ENCODE results near the gene GNG13. TPM values are rescaled to one million over a fixed set of nuclear protein-coding genes. Genes with fewer than 3 reads are reported as not detected.
A peak's percentile ranks its signal among the peaks of the same experiment; 100 is the strongest.

GNG13 gene
- total and polyA plus RNA-seq, 11 donors = not detected

DNA sequence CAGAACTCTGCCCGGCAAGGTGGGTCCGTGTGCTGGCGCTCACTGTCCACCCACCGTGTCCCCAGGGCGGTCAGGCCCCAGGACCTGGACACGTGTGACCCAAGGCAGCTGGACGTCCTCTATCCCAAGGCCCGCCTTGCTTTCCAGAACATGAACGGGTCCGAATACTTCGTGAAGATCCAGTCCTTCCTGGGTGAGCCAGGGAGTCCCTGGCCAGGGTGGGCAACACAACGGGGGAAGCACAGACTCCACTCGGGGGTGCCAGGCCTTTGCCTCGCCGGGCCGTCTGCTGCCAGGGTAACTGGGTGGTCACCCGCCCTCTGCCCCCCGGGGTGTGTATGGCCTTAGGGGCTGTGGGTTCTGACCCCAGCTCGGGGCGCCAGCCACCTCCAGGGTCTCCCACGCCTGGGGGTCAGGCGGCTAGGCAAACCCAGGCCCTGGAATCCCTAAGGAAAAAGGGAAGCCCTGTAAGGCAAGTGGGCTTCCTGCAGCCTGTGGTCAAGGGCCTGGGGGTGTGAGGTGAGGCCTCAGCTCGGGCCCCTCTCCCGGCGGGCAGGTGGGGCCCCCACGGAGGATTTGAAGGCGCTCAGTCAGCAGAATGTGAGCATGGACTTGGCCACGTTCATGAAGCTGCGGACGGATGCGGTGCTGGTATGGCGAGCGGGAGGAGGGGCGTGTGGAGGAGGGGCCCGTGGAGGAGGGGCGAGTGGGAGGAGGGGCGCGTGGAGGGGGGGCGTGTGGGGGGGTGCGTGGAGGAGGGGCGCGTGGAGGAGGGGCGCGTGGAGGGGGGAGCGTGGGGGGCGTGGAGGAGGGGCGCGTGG lies 33.5 kb downstream of the GNG13 start:
- Histone ChIP-seq H3K9me3 (no peaks in the 10 kb centered on the region), H3K36me3 (no peaks in the 10 kb centered on the region), H3K4me3 (no peak overlapping the region), H3K4me1 (no peaks in the 10 kb centered on the region), H3K27ac (no peak overlapping the region), H3K27me3 (peaks cover 0 to 25% (median 0%) of the 10 kb centered on the region in 9 donors)
- intact Hi-C loops (cut with DNase I) = no loop called here
- peak in 1 of 5 donors; percentile 6 for DNase-seq
- 66 to 82% (median 67%) methylated on average over 16 to 38 of the region's 48 CpGs for WGBS, 4 donors
- no peak for ATAC-seq
- TF ChIP-seq CTCF (IDR thresholded peaks at IDR 0.05) (no peak), POLR2A (IDR thresholded peaks at IDR 0.05) (no peak)

- Histone ChIP-seq H3K36me3 (no peaks in the 10 kb centered on the region), H3K9me3 (no peaks in the 10 kb centered on the region), H3K27ac (no peak overlapping the region), H3K27me3 (peaks cover 0 to 28% (median 0%) of the 10 kb centered on the region in 9 donors), H3K4me3 (no peak overlapping the region), H3K4me1 (no peaks in the 10 kb centered on the region)
- intact Hi-C loops (cut with DNase I) = no loop called here
- 82 to 86% (median 83%) methylated on average over 24 to 29 of the region's 29 CpGs for WGBS, 4 donors
- ATAC-seq = no peak
- peak in 1 of 5 donors; percentile 2 for DNase-seq
- TF ChIP-seq POLR2A (IDR thresholded peaks at IDR 0.05) = no peak
- no peak for TF ChIP-seq CTCF (IDR thresholded peaks at IDR 0.05)
Measured at GRCh38 chr16:766008-766819, 34.3 kb downstream of the GNG13 start.

DNA sequence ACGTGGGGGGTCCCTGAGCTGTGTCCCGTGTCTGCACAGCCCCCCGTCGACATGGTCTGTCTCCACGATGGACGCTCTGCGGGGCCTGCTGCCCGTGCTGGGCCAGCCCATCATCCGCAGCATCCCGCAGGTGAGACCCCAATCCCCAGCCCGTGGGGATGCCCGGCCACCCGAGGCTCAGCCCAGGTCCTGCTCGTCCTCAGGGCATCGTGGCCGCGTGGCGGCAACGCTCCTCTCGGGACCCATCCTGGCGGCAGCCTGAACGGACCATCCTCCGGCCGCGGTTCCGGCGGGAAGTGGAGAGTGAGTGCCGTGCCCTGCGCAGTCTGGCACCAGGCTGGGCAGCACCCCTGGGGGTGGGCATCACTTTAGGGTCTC lies 35.1 kb downstream of the GNG13 start:
- H3K9me3 ChIP-seq = no peaks in the 10 kb centered on the region
- no peaks in the 10 kb centered on the region for H3K4me1 ChIP-seq
- H3K27me3 ChIP-seq = peaks cover 0 to 28% (median 0%) of the 10 kb centered on the region in 9 donors
- intact Hi-C loops (cut with DNase I) = no loop called here
- no peak overlapping the region for H3K27ac ChIP-seq
- ATAC-seq (no peak), DNase-seq (no peak)
- H3K36me3 ChIP-seq = no peaks in the 10 kb centered on the region
- 91 to 95% (median 91%) methylated on average over 20 to 29 of the region's 29 CpGs for WGBS, 4 donors
- no peak overlapping the region for H3K4me3 ChIP-seq
- no peak for TF ChIP-seq CTCF (IDR thresholded peaks at IDR 0.05)
- no peak for TF ChIP-seq POLR2A (IDR thresholded peaks at IDR 0.05)

GRCh38 chr16:764848-765487 lies 35.6 kb downstream of the GNG13 start:
- DNase-seq (peak in 1 of 5 donors; percentile 4), ATAC-seq (no peak)
- intact Hi-C loops (cut with DNase I) = no loop called here
- Histone ChIP-seq H3K4me3 (no peak overlapping the region), H3K27me3 (peaks cover 0 to 27% (median 0%) of the 10 kb centered on the region in 9 donors), H3K9me3 (no peaks in the 10 kb centered on the region), H3K27ac (no peak overlapping the region), H3K4me1 (no peaks in the 10 kb centered on the region), H3K36me3 (no peaks in the 10 kb centered on the region)
- TF ChIP-seq CTCF (IDR thresholded peaks at IDR 0.05) (no peak), POLR2A (IDR thresholded peaks at IDR 0.05) (no peak)
- WGBS, 4 donors = 85 to 87% (median 86%) methylated on average over 16 to 38 of the region's 38 CpGs

Measured in heart left ventricle (tissue), 16 donors.